ENCODE results near the gene AMACR. TPM values are rescaled to one million over a fixed set of nuclear protein-coding genes. Genes with fewer than 3 reads are reported as not detected.
"Not testable (repeated sequence)": the region's sequence is repeated elsewhere in the genome, so short reads cannot be mapped to it uniquely, and the experiment has no call there.

AMACR gene
- total and polyA plus RNA-seq, 10 donors, result 3.1 to 9.9 (median 8.9) TPM

DNA sequence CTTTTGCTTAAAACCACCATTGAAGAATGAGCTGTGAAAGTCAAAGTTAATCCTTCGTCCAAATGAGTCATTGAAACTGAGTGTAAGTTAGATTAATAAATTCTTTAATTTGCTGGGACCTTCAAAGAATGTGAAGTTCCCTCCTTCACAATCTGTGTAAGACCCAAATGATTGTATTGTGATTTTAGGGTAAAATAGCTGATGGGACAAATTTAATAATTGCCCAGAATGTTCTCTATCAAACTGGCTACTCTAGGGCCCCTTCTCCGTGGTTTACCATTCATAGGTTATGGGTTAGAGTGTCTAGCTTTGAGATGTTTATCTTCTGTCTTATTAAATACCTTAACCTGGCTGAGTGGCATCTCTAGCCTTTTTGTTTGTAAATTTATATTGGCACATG is 23.3 kb upstream of the AMACR start:
- Histone ChIP-seq H3K36me3 (peaks cover 0 to 63% (median 7%) of the 10 kb centered on the region in 6 donors), H3K9me3 (no peaks in the 10 kb centered on the region), H3K27ac (no peak overlapping the region), H3K27me3 (replicated peaks in 1 of 7) (no peaks in the 10 kb centered on the region), H3K4me3 (no peak overlapping the region), H3K4me1 (no peaks in the 10 kb centered on the region)
- DNase-seq, result no peak
- TF ChIP-seq POLR2A (IDR thresholded peaks at IDR 0.05) (no peak), POLR2AphosphoS5 (IDR thresholded peaks at IDR 0.05) (no peak)
- TF ChIP-seq, protein P1, sequence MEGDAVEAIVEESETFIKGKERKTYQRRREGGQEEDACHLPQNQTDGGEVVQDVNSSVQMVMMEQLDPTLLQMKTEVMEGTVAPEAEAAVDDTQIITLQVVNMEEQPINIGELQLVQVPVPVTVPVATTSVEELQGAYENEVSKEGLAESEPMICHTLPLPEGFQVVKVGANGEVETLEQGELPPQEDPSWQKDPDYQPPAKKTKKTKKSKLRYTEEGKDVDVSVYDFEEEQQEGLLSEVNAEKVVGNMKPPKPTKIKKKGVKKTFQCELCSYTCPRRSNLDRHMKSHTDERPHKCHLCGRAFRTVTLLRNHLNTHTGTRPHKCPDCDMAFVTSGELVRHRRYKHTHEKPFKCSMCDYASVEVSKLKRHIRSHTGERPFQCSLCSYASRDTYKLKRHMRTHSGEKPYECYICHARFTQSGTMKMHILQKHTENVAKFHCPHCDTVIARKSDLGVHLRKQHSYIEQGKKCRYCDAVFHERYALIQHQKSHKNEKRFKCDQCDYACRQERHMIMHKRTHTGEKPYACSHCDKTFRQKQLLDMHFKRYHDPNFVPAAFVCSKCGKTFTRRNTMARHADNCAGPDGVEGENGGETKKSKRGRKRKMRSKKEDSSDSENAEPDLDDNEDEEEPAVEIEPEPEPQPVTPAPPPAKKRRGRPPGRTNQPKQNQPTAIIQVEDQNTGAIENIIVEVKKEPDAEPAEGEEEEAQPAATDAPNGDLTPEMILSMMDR (IDR thresholded peaks at IDR 0.05 in 8 of 11, conservative IDR thresholded peaks at IDR 0.05 in 3 of 11), result no peak
- 68 to 94% (median 93%) methylated on average over 2 of the region's 2 CpGs for WGBS, 5 donors
- intact Hi-C loops (cut with DNase I; ENCODE audit: low total_unique reads), result no loop called here

DNA sequence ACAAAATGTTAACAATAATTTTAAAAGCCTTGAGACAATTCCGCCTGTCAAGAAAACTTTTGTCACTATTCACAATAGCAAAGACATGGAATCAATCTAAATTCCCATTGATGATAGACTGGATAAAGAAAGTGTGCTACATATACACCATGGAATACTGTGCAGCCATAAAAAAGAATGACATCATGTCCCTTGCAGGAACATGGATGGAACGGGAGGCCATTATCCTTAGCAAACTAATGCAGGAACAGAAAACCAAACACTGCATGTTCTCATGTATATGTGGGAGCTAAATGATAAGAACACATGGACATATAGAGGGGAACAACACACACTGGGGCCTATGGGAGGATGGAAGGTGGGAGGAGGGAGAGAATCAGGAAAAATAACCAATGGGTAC is 22.7 kb upstream of the AMACR start:
- DNase-seq; intact Hi-C loops (cut with DNase I; ENCODE audit: low total_unique reads); H3K9me3 ChIP-seq; H3K4me1 ChIP-seq; H3K27me3 ChIP-seq (replicated peaks in 1 of 7); H3K27ac ChIP-seq; H3K4me3 ChIP-seq: not testable (repeated sequence)
- peaks cover 0 to 65% (median 7%) of the 10 kb centered on the region in 6 donors for H3K36me3 ChIP-seq
- 92 to 99% (median 96%) methylated on average over 2 of the region's 2 CpGs for WGBS, 5 donors

DNA sequence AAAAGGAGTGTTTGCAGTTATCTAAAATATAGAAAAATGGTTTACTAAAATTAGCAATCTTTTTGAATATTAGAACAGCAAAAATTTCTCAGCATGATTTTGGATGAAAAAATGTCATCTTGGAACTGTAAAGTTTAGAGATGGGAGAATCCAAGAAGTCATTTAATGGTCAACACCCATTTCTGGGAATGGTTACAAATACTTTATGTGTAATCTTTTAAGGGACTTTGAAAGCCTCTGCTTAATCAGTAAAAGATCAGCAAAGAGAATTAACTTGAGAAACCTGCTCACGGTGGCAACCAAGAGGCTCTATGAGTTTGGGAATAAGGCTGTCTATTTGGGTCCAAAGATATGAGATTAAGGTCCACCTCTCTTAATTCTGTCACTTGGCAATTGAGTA is 22.2 kb upstream of the AMACR start:
- Histone ChIP-seq H3K36me3 (peaks cover 0 to 64% (median 5%) of the 10 kb centered on the region in 6 donors), H3K4me3 (no peak overlapping the region), H3K27ac (no peak overlapping the region), H3K9me3 (no peaks in the 10 kb centered on the region), H3K4me1 (no peaks in the 10 kb centered on the region), H3K27me3 (replicated peaks in 1 of 7) (no peaks in the 10 kb centered on the region)
- WGBS, 5 donors, result 91 to 97% (median 94%) methylated on average over 1 of the region's 1 CpG
- TF ChIP-seq POLR2AphosphoS5 (IDR thresholded peaks at IDR 0.05) (no peak), POLR2A (IDR thresholded peaks at IDR 0.05) (no peak)
- TF ChIP-seq, protein P1 (IDR thresholded peaks at IDR 0.05 in 8 of 11, conservative IDR thresholded peaks at IDR 0.05 in 3 of 11), result no peak
- intact Hi-C loops (cut with DNase I; ENCODE audit: low total_unique reads), result no loop called here
- no peak for DNase-seq

- peaks cover 0 to 57% (median 4%) of the 10 kb centered on the region in 6 donors for H3K36me3 ChIP-seq
- DNase-seq, result no peak
- intact Hi-C loops (cut with DNase I; ENCODE audit: low total_unique reads), result no loop called here
- no peaks in the 10 kb centered on the region for H3K9me3 ChIP-seq
- H3K4me1 ChIP-seq, result no peaks in the 10 kb centered on the region
- 85 to 90% (median 87%) methylated on average over 3 of the region's 3 CpGs for WGBS, 5 donors
- no peaks in the 10 kb centered on the region for H3K27me3 ChIP-seq (replicated peaks in 1 of 7)
- TF ChIP-seq, protein P1 (IDR thresholded peaks at IDR 0.05 in 8 of 11, conservative IDR thresholded peaks at IDR 0.05 in 3 of 11), result no peak
- TF ChIP-seq POLR2A (IDR thresholded peaks at IDR 0.05), result no peak
- TF ChIP-seq POLR2AphosphoS5 (IDR thresholded peaks at IDR 0.05), result no peak
- no peak overlapping the region for H3K27ac ChIP-seq
- no peak overlapping the region for H3K4me3 ChIP-seq
Observed at GRCh38 chr5:34028349-34028748, 20.5 kb upstream of the AMACR start.
